GM18507 (cell line): ENCODE data around the gene MED13L.

Source experiments
- DNase-seq: peaks from one replicate; pipeline ENCODE4 v3.0.0; 2011; ENCODE audit warnings: low read depth; ENCODE audit not compliant: insufficient read length; ENCODE audit errors: extremely low spot score
- FAIRE-seq: peaks from 2 replicates; lab custom pipeline; 2011; peaks lifted over from hg19 to GRCh38; lab: Jason Lieb, UNC

The MED13L gene

GRCh38 chr12:116282371-116283286 is 5.1 kb upstream of the MED13L start:
- DNase-seq (no peak), FAIRE-seq (no peak)

GRCh38 chr12:116280595-116281290 is 3.2 kb upstream of the MED13L start:
- DNase-seq, result no peak

GRCh38 chr12:116278667-116279066 is 1.2 kb upstream of the MED13L start:
- FAIRE-seq (no peak), DNase-seq (no peak)

More at GRCh38 chr12:116280595-116281290, 3.2 kb upstream of the MED13L start:
- no peak for FAIRE-seq

GRCh38 chr12:116278279-116278626 is 760 bp upstream of the MED13L start:
- FAIRE-seq (no peak), DNase-seq (no peak)

GRCh38 chr12:116276652-116277466 is 634 bp downstream of the MED13L start:
- peak; percentile 23 for DNase-seq

GRCh38 chr12:116274551-116275375 is 2.7 kb downstream of the MED13L start:
- FAIRE-seq (no peak), DNase-seq (no peak)

More at GRCh38 chr12:116276652-116277466, 634 bp downstream of the MED13L start:
- no peak for FAIRE-seq

GRCh38 chr12:116273813-116274550 is 3.5 kb downstream of the MED13L start:
- FAIRE-seq, result no peak
- no peak for DNase-seq

- no peak for DNase-seq
- no peak for FAIRE-seq
Observed at GRCh38 chr12:116267948-116268347, 9.5 kb downstream of the MED13L start.

- DNase-seq (no peak), FAIRE-seq (no peak)
Observed at GRCh38 chr12:116266631-116267349, 10.7 kb downstream of the MED13L start.

- DNase-seq (no peak), FAIRE-seq (no peak)
Observed at GRCh38 chr12:116266168-116266601, 11.3 kb downstream of the MED13L start.

GRCh38 chr12:116265351-116266147 is 11.9 kb downstream of the MED13L start:
- DNase-seq (no peak), FAIRE-seq (no peak)

- DNase-seq, result no peak
- no peak for FAIRE-seq
Observed at GRCh38 chr12:116264525-116265070, 12.9 kb downstream of the MED13L start.

GRCh38 chr12:116263844-116264243 is 13.6 kb downstream of the MED13L start:
- FAIRE-seq, result no peak

GRCh38 chr12:116263431-116263830 is 14.1 kb downstream of the MED13L start:
- FAIRE-seq (no peak), DNase-seq (no peak)

More at GRCh38 chr12:116263844-116264243, 13.6 kb downstream of the MED13L start:
- no peak for DNase-seq

- no peak for DNase-seq
- no peak for FAIRE-seq
Observed at GRCh38 chr12:116262741-116263140, 14.8 kb downstream of the MED13L start.

GRCh38 chr12:116261525-116262100 is 15.9 kb downstream of the MED13L start:
- FAIRE-seq, result no peak
- DNase-seq, result no peak
